Measurements from ENCODE around the gene SMURF1.

DNA sequence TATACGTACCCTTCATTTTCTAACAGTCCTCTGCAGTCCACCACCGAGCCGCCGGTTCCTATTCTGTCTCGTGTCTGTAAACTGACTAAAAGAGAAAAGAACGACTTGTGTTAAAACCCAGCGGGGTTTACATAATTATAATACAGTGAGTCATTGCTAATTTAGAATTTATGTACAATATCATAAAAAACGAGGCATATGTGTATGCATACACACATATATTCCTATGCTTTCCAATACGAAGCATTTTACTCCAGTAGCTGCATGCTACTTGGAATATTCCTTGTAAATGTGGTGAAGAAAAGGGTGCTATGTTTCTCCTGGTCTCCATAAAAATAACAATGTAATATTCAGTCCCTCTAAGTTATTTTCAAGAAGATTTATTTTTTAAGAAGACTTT lies 89.1 kb downstream of the SMURF1 start:
- TF ChIP-seq, protein P1, sequence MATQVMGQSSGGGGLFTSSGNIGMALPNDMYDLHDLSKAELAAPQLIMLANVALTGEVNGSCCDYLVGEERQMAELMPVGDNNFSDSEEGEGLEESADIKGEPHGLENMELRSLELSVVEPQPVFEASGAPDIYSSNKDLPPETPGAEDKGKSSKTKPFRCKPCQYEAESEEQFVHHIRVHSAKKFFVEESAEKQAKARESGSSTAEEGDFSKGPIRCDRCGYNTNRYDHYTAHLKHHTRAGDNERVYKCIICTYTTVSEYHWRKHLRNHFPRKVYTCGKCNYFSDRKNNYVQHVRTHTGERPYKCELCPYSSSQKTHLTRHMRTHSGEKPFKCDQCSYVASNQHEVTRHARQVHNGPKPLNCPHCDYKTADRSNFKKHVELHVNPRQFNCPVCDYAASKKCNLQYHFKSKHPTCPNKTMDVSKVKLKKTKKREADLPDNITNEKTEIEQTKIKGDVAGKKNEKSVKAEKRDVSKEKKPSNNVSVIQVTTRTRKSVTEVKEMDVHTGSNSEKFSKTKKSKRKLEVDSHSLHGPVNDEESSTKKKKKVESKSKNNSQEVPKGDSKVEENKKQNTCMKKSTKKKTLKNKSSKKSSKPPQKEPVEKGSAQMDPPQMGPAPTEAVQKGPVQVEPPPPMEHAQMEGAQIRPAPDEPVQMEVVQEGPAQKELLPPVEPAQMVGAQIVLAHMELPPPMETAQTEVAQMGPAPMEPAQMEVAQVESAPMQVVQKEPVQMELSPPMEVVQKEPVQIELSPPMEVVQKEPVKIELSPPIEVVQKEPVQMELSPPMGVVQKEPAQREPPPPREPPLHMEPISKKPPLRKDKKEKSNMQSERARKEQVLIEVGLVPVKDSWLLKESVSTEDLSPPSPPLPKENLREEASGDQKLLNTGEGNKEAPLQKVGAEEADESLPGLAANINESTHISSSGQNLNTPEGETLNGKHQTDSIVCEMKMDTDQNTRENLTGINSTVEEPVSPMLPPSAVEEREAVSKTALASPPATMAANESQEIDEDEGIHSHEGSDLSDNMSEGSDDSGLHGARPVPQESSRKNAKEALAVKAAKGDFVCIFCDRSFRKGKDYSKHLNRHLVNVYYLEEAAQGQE (IDR thresholded peaks at IDR 0.05; ENCODE audit: insufficient read depth in 1 of 2, low read depth in 2 of 2, low read length in 2 of 2): no peak
- TF ChIP-seq POLR2AphosphoS5 (IDR thresholded peaks at IDR 0.05; ENCODE audit: low read depth, low read length) (no peak), SIN3A (IDR thresholded peaks at IDR 0.05; ENCODE audit: borderline replicate concordance, insufficient read depth, low read length) (no peak), TAF1 (IDR thresholded peaks at IDR 0.05; ENCODE audit: borderline replicate concordance, insufficient read depth, low read length) (no peak), FOXP2 (optimal IDR thresholded peaks at IDR 0.05; ENCODE audit: borderline replicate concordance, extremely low read depth, extremely low read length, insufficient read depth) (no peak)

All from PFSK-1 (cell line).